Cortex of kidney (tissue), 1 donor: ENCODE results near the gene U2AF1L4.
"Not testable (repeated sequence)": the region's sequence is repeated elsewhere in the genome, so short reads cannot be mapped to it uniquely, and the experiment has no call there.

Source experiments
- DNase-seq: peaks from one replicate; lab custom pipeline; 2025; lab: John Stamatoyannopoulos, UW

Gene U2AF1L4

GRCh38 chr19:35780717-35781116, 35.5 kb upstream of the U2AF1L4 start:
- DNase-seq: no peak

- no peak for DNase-seq
Measured at GRCh38 chr19:35780058-35780457, 34.8 kb upstream of the U2AF1L4 start.

GRCh38 chr19:35779033-35779432, 33.8 kb upstream of the U2AF1L4 start:
- DNase-seq: no peak

- no peak for DNase-seq
Measured at GRCh38 chr19:35777961-35778360, 32.7 kb upstream of the U2AF1L4 start.

- no peak for DNase-seq
Measured at GRCh38 chr19:35777086-35777841, 32.0 kb upstream of the U2AF1L4 start.

GRCh38 chr19:35776102-35776788, 31.0 kb upstream of the U2AF1L4 start:
- no peak for DNase-seq

GRCh38 chr19:35775298-35776101, 30.3 kb upstream of the U2AF1L4 start, which contains the start of gene ARHGAP33:
TSS of gene ARHGAP33 (plus strand) at chr19:35775564. CDS start at chr19:35775659, 95 bp downstream.
- no peak for DNase-seq

- DNase-seq: no peak
Measured at GRCh38 chr19:35775046-35775297, 29.8 kb upstream of the U2AF1L4 start.

GRCh38 chr19:35774274-35775045, 29.2 kb upstream of the U2AF1L4 start:
- no peak for DNase-seq

- no peak for DNase-seq
Measured at GRCh38 chr19:35773020-35773806, 28.0 kb upstream of the U2AF1L4 start.

- not testable (repeated sequence) for DNase-seq
Measured at GRCh38 chr19:35772362-35772761, 27.1 kb upstream of the U2AF1L4 start.

- no peak for DNase-seq
Measured at GRCh38 chr19:35768082-35768421, 22.8 kb upstream of the U2AF1L4 start.

- no peak for DNase-seq
Measured at GRCh38 chr19:35767288-35768081, 22.3 kb upstream of the U2AF1L4 start.

GRCh38 chr19:35766571-35767104, 21.4 kb upstream of the U2AF1L4 start:
- DNase-seq: no peak

- no peak for DNase-seq
Measured at GRCh38 chr19:35764432-35765315, 19.5 kb upstream of the U2AF1L4 start.

GRCh38 chr19:35760711-35761349, 15.6 kb upstream of the U2AF1L4 start:
- DNase-seq: no peak

GRCh38 chr19:35759697-35760096, 14.5 kb upstream of the U2AF1L4 start:
- no peak for DNase-seq

- peak; percentile 60 for DNase-seq
Measured at GRCh38 chr19:35757749-35758608, 12.8 kb upstream of the U2AF1L4 start, which contains the start of gene PROSER3. TSS of gene PROSER3 (plus strand) at chr19:35758176. CDS start at chr19:35758216, 40 bp downstream.
